NCI-H2081 (cell line): ENCODE data around the gene MUC6.

ENCODE experiments used
- DNase-seq, 2 experiments: peaks; one replicate each; lab custom pipeline; 2025; lab: John Stamatoyannopoulos, UW

Gene MUC6

GRCh38 chr11:1038361-1038760, 1.8 kb upstream of the MUC6 start:
- DNase-seq, result no peak

- no peak for DNase-seq
Observed at GRCh38 chr11:1037506-1038055, 1.1 kb upstream of the MUC6 start.

GRCh38 chr11:1036931-1037330, 413 bp upstream of the MUC6 start:
- DNase-seq, result no peak

GRCh38 chr11:1035577-1036283, 788 bp downstream of the MUC6 start:
- DNase-seq, result no peak

- no peak for DNase-seq
Observed at GRCh38 chr11:1034456-1035295, 1.8 kb downstream of the MUC6 start.

- no peak for DNase-seq
Observed at GRCh38 chr11:1034001-1034400, 2.5 kb downstream of the MUC6 start.

- DNase-seq, result no peak
Observed at GRCh38 chr11:1033016-1033798, 3.3 kb downstream of the MUC6 start.

GRCh38 chr11:1032310-1032891, 4.1 kb downstream of the MUC6 start:
- DNase-seq, result no peak

- no peak for DNase-seq
Observed at GRCh38 chr11:1031121-1031899, 5.2 kb downstream of the MUC6 start.

GRCh38 chr11:1030556-1030955, 6.0 kb downstream of the MUC6 start:
- DNase-seq, result no peak

- DNase-seq, result no peak
Observed at GRCh38 chr11:1030086-1030485, 6.4 kb downstream of the MUC6 start.

GRCh38 chr11:1029654-1030053, 6.9 kb downstream of the MUC6 start:
- no peak for DNase-seq

GRCh38 chr11:1029051-1029450, 7.5 kb downstream of the MUC6 start:
- DNase-seq, result no peak

GRCh38 chr11:1028616-1029015, 7.9 kb downstream of the MUC6 start:
- no peak for DNase-seq

GRCh38 chr11:1028291-1028540, 8.3 kb downstream of the MUC6 start:
- DNase-seq, result no peak

- no peak for DNase-seq
Observed at GRCh38 chr11:1027483-1028290, 8.8 kb downstream of the MUC6 start.

GRCh38 chr11:1026641-1027482, 9.7 kb downstream of the MUC6 start:
- DNase-seq, result no peak

- DNase-seq, result no peak
Observed at GRCh38 chr11:1026163-1026450, 10.4 kb downstream of the MUC6 start.

GRCh38 chr11:1025410-1026162, 10.9 kb downstream of the MUC6 start:
- no peak for DNase-seq
